HT-29 (cell line): ENCODE results near the gene RAD18. TPM values are rescaled to one million over a fixed set of nuclear protein-coding genes. Genes with fewer than 3 reads are reported as not detected.

Experiments
- DNase-seq: peaks from one replicate; pipeline ENCODE4 v3.0.0-alpha.2; 2015; ENCODE audit warnings: low spot score
- small RNA-seq: library from RNA; depleted of rRNA; stranded (forward); fragments of <200 nt; gene quantifications from one replicate; pipeline ENCODE3, GENCODE V24; 2014
- total RNA-seq: library from RNA; depleted of rRNA; stranded (reverse); fragments of >200 nt; shearing (Covaris generic); gene quantifications from 2 replicates; pipeline ENCODE4 v1.2.3, GENCODE V29; 2014; rRNA removed

RAD18 gene
- total RNA-seq, 1 experiment from 2014 or later: 3.8 TPM

- DNase-seq: no peak
Observed at GRCh38 chr3:8837162-8837561, 126.1 kb downstream of the RAD18 start.

DNA sequence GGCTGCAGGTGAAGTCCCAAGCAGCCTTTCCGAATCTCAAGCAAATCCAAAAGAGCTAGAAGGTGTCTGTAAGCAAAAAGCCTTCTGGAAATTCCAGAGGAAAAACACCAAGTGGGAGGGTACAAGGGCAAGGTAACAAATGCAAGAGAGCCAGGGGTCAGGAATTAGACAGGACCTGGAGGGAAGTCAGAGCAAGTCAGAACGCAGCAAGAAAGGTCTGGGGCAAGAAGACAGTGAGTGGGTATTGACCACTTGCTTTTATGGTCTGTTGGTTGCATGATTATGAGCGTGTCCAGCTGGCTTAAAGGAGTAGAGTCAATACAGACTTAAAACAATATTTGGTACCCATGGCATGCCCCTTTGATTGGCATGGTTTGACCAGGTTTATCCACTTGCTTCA, 127.2 kb downstream of the RAD18 start:
- no peak for DNase-seq

- no peak for DNase-seq
Observed at GRCh38 chr3:8835385-8835784, 127.9 kb downstream of the RAD18 start.

GRCh38 chr3:8834974-8835373, 128.3 kb downstream of the RAD18 start:
- no peak for DNase-seq

GRCh38 chr3:8827641-8828040, 135.6 kb downstream of the RAD18 start:
- no peak for DNase-seq

Small RNAs within 50 kb of the gene (small RNA-seq; reads per million reads assigned to genes)
- gene RF00416: not detected

Other genes starting within 250 kb of the RAD18 start
- not detected in 2 replicates for gene CAV3, start 229.7 kb downstream of the RAD18 start, total RNA-seq
- 0.13 and 0.60 TPM in 2 replicates for gene OXTR, start 193.9 kb downstream of the RAD18 start, total RNA-seq